Mesenchymal stem cell (in vitro differentiated cells and primary cell): ENCODE measurements around the gene USP47.

ENCODE experiments used
- DNase-seq: peaks from one replicate; pipeline ENCODE4 v3.0.0-alpha.2; 2013
- H2AFZ ChIP-seq: one replicate; pipeline ENCODE4 v1.6.1; 2013; ENCODE audit warnings: low read depth, mild to moderate bottlenecking, control low read depth, inconsistent platforms, low read length, moderate library complexity
- H2AK5ac ChIP-seq: 2 replicates; pipeline ENCODE4 v1.6.1; 2013; ENCODE audit warnings: low read length, moderate library complexity, mild to moderate bottlenecking, inconsistent platforms; ENCODE audit not compliant: severe bottlenecking
- H2BK120ac ChIP-seq: one replicate; pipeline ENCODE4 v1.6.1; 2013; ENCODE audit warnings: low read depth, mild to moderate bottlenecking, inconsistent platforms, low read length, moderate library complexity
- H2BK12ac ChIP-seq, 2 experiments: one replicate each; pipeline ENCODE4 v1.6.1; 2013; ENCODE audit warnings: inconsistent platforms in 2 of 2, low read length in 2 of 2, mild to moderate bottlenecking in 2 of 2, moderate library complexity in 2 of 2, control low read depth in 1 of 2
- H2BK15ac ChIP-seq: one replicate; pipeline ENCODE4 v1.6.1; 2013; ENCODE audit warnings: mild to moderate bottlenecking, low read depth, inconsistent platforms; ENCODE audit not compliant: poor library complexity, severe bottlenecking
- H2BK5ac ChIP-seq: 2 replicates; pipeline ENCODE4 v1.6.1; 2013; ENCODE audit warnings: low read depth, mild to moderate bottlenecking, low read length, control low read depth, inconsistent platforms; ENCODE audit not compliant: poor library complexity, severe bottlenecking
- H3K14ac ChIP-seq, 2 experiments: one replicate each; pipeline ENCODE4 v1.6.1; 2013; ENCODE audit warnings: inconsistent platforms in 2 of 2, low read length in 2 of 2, control low read depth in 1 of 2, mild to moderate bottlenecking in 1 of 2, moderate library complexity in 1 of 2
- H3K18ac ChIP-seq, 2 experiments: one replicate each; pipeline ENCODE4 v1.6.1; 2013; ENCODE audit warnings: inconsistent platforms in 2 of 2, low read length in 2 of 2, control low read depth in 1 of 2, low read depth in 1 of 2, mild to moderate bottlenecking in 1 of 2
- H3K23ac ChIP-seq, 2 experiments: one replicate each; pipeline ENCODE4 v1.6.1; 2013; ENCODE audit warnings: inconsistent platforms in 2 of 2, low read length in 2 of 2, mild to moderate bottlenecking in 2 of 2, moderate library complexity in 2 of 2, control low read depth in 1 of 2
- H3K27ac ChIP-seq: 2 replicates; pipeline ENCODE4 v1.5.1; 2013; ENCODE audit warnings: mild to moderate bottlenecking, moderate library complexity, low read length, control low read depth, inconsistent platforms; ENCODE audit not compliant: poor library complexity, severe bottlenecking
- H3K27me3 ChIP-seq, 2 experiments: 2 replicates each; pipeline versions ENCODE4 v1.6.1 to v1.7.0; 2013; ENCODE audit warnings: low read length in 2 of 2, mild to moderate bottlenecking in 2 of 2, moderate library complexity in 2 of 2, control low read depth in 1 of 2, inconsistent platforms in 1 of 2; ENCODE audit not compliant: control insufficient read depth in 1 of 2, insufficient read depth in 1 of 2
- H3K36me3 ChIP-seq, 2 experiments: 2 replicates each; pipeline versions ENCODE4 v1.6.1 to v1.7.0; 2013; ENCODE audit warnings: low read length in 2 of 2, control low read depth in 1 of 2, inconsistent platforms in 1 of 2, low read depth in 1 of 2, mild to moderate bottlenecking in 1 of 2; ENCODE audit not compliant: insufficient read depth in 2 of 2, control insufficient read depth in 1 of 2
- H3K4ac ChIP-seq, 2 experiments: one replicate each; pipeline ENCODE4 v1.6.1; 2013; ENCODE audit warnings: inconsistent platforms in 2 of 2, low read length in 2 of 2, mild to moderate bottlenecking in 2 of 2, moderate library complexity in 2 of 2, control low read depth in 1 of 2, low read depth in 1 of 2
- H3K4me1 ChIP-seq: 2 replicates; pipeline ENCODE4 v1.6.1; 2013; ENCODE audit warnings: low read depth, low read length, control low read depth; ENCODE audit not compliant: control insufficient read depth, insufficient read depth
- H3K4me2 ChIP-seq: 2 replicates; pipeline ENCODE4 v1.6.1; 2013; ENCODE audit warnings: low read length, mild to moderate bottlenecking, inconsistent platforms; ENCODE audit not compliant: poor library complexity, severe bottlenecking
- H3K4me3 ChIP-seq, 2 experiments: 2 replicates each; pipeline versions ENCODE4 v1.5.1 to v1.7.0; 2013; ENCODE audit warnings: low read length in 2 of 2, mild to moderate bottlenecking in 2 of 2, control low read depth in 1 of 2, low read depth in 1 of 2; ENCODE audit not compliant: insufficient read depth in 1 of 2
- H3K79me1 ChIP-seq: replicated peaks from 2 replicates; pipeline ENCODE4 v1.6.1; 2013; ENCODE audit warnings: mild to moderate bottlenecking, control low read depth, low read length, inconsistent platforms; ENCODE audit not compliant: poor library complexity, severe bottlenecking
- H3K9ac ChIP-seq: 2 replicates; pipeline ENCODE4 v1.7.0; 2013; ENCODE audit warnings: mild to moderate bottlenecking, low read length, moderate library complexity
- H3K9me3 ChIP-seq: 2 replicates; pipeline ENCODE4 v1.7.0; 2013; ENCODE audit warnings: mild to moderate bottlenecking, low read length; ENCODE audit not compliant: control insufficient read depth
- H4K8ac ChIP-seq: one replicate; pipeline ENCODE4 v1.6.1; 2013; ENCODE audit warnings: inconsistent platforms, mild to moderate bottlenecking, low read length, moderate library complexity
- H4K91ac ChIP-seq: one replicate; pipeline ENCODE4 v1.6.1; 2013; ENCODE audit warnings: mild to moderate bottlenecking, low read length, inconsistent platforms
- WGBS: methylation state at CpG from one replicate; pipeline ENCODE4 v1.1.7; 2013; ENCODE audit warnings: mixed read lengths; 5-methylcytosine and 5-hydroxymethylcytosine counted together

Gene USP47

DNA sequence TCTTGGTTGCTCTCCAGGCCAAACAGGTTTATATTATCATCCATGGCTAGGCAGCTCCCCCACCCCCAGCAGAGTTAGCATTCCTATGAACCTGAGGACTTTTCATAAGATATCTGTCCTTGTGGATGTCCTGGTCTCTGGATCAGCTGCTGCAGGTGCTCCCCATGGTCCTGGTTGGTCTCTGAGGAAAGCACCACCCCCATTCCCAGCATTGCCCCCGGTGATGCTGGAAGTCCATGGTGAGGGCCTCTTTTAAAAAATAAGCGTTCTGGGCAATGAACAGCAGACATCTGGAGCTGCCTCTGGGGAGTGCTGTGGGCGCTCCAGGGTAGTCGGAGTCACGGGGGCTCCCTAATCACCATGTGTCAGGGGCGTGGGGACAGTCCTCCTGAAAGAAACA, 140.1 kb downstream of the USP47 start:
- Histone ChIP-seq H2AK5ac (peak overlapping the region; percentile 22), H3K9ac (no peak overlapping the region), H2BK120ac (no peak overlapping the region), H2BK12ac (peak overlapping the region in 1 of 2 experiments; percentile 34), H2BK5ac (no peak overlapping the region), H3K9me3 (peaks cover 4% of the 10 kb centered on the region), H4K91ac (no peak overlapping the region), H3K18ac (peak overlapping the region in 1 of 2 experiments; percentile 69), H3K27me3 (no peaks in the 10 kb centered on the region), H3K79me1 (peaks cover 22% of the 10 kb centered on the region), H3K36me3 (peaks cover 0 to 32% of the 10 kb centered on the region in 2 experiments), H3K27ac (no peak overlapping the region), H3K4me2 (no peak overlapping the region), H3K4me3 (no peak overlapping the region), H3K4me1 (peaks cover 39% of the 10 kb centered on the region), H2BK15ac (no peak overlapping the region), H2AFZ (no peak overlapping the region), H3K4ac (no peak overlapping the region), H4K8ac (peak overlapping the region; percentile 20), H3K14ac (no peak overlapping the region), H3K23ac (no peak overlapping the region)
- no peak for DNase-seq
- 97% methylated on average over 6 of the region's 6 CpGs for WGBS

DNA sequence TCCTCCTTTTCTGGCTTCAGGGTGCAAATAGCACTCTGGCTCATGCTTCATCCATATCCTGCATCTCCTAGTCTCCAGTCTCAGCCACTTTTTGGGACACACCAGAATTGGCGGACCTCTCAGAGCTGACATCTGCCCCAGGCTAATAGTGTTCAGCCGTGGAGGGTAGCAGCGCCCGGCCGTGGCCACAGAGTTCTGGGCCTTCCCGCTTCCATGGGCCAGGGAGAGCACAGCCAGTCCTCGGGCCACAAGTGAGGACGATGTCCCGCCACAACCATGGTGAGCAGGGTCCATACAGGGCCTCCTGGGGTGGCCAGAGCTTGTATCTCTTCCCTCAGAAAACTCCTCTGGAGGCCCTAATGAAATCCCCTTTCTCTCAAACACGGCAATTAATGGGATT, 140.7 kb downstream of the USP47 start:
- H2BK12ac ChIP-seq = peak overlapping the region in 1 of 2 experiments; percentile 57
- peaks cover 37% of the 10 kb centered on the region for H3K4me1 ChIP-seq
- H3K27me3 ChIP-seq = no peaks in the 10 kb centered on the region
- H2BK120ac ChIP-seq = no peak overlapping the region
- no peak overlapping the region for H3K18ac ChIP-seq
- H2BK5ac ChIP-seq = no peak overlapping the region
- H3K4me2 ChIP-seq = no peak overlapping the region
- peak overlapping the region; percentile 73 for H2BK15ac ChIP-seq
- no peak overlapping the region for H3K14ac ChIP-seq
- H3K36me3 ChIP-seq = peaks cover 0 to 32% of the 10 kb centered on the region in 2 experiments
- no peak overlapping the region for H3K23ac ChIP-seq
- no peak overlapping the region for H3K27ac ChIP-seq
- no peak overlapping the region for H4K8ac ChIP-seq
- peak overlapping the region; percentile 40 for H4K91ac ChIP-seq
- peaks cover 4% of the 10 kb centered on the region for H3K9me3 ChIP-seq
- H2AFZ ChIP-seq = no peak overlapping the region
- H2AK5ac ChIP-seq = peak overlapping the region; percentile 22
- no peak overlapping the region for H3K4me3 ChIP-seq
- H3K79me1 ChIP-seq = peaks cover 22% of the 10 kb centered on the region
- DNase-seq = no peak
- H3K4ac ChIP-seq = no peak overlapping the region
- WGBS = 98% methylated on average over 10 of the region's 10 CpGs
- H3K9ac ChIP-seq = peak overlapping the region; percentile 6

DNA sequence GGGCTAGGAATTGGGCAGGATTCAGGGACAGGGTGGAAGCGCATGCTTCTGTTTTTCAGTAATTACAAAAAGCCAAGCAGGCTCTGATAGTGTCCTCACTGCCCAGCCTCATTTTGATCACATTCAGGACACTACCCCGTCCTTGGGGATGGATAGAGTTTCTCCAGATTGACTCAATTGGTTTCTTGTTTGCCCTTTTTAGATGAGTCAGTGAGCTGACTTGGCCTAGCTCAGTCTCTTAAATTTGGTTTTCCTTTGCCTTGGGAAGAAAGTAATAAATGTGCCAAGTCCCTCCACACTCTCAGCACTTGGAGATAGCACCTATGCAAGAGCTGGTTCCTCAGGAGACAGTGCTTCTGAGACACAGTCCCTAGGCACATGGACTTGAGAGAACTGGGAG, 141.2 kb downstream of the USP47 start:
- H2BK12ac ChIP-seq = no peak overlapping the region
- peaks cover 35% of the 10 kb centered on the region for H3K4me1 ChIP-seq
- DNase-seq = no peak
- no peak overlapping the region for H2AFZ ChIP-seq
- no peak overlapping the region for H2BK5ac ChIP-seq
- no peak overlapping the region for H3K27ac ChIP-seq
- no peak overlapping the region for H4K91ac ChIP-seq
- peak overlapping the region; percentile 23 for H2AK5ac ChIP-seq
- H2BK120ac ChIP-seq = no peak overlapping the region
- no peak overlapping the region for H2BK15ac ChIP-seq
- H3K27me3 ChIP-seq = no peaks in the 10 kb centered on the region
- no peak overlapping the region for H4K8ac ChIP-seq
- H3K9me3 ChIP-seq = peaks cover 4% of the 10 kb centered on the region
- peaks cover 22% of the 10 kb centered on the region for H3K79me1 ChIP-seq
- no peak overlapping the region for H3K4ac ChIP-seq
- H3K4me2 ChIP-seq = no peak overlapping the region
- no peak overlapping the region for H3K14ac ChIP-seq
- H3K23ac ChIP-seq = no peak overlapping the region
- 83% methylated on average over 1 of the region's 2 CpGs for WGBS
- no peak overlapping the region for H3K18ac ChIP-seq
- H3K36me3 ChIP-seq = peaks cover 0 to 32% of the 10 kb centered on the region in 2 experiments
- H3K9ac ChIP-seq = peak overlapping the region; percentile 6
- H3K4me3 ChIP-seq = no peak overlapping the region

DNA sequence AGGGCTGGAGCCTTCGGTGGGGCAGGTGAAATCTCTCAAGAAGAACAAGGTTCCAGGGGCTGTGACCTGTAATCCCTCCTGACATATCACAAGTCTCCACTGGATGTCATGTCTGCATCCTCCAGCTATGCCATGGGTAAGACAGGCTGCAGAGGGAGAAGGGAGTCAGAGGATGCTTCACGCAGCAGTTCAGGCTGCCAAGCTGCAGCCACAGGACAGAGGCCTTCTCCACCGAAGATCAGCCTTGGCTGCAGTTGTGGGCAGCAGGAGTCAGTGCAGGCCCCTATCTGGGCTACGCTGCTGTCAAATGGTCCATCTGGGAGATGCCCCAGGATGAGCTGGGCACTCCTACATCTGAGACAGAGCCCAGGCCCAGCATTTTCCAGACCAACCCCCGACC, 141.7 kb downstream of the USP47 start:
- DNase-seq = no peak
- no peaks in the 10 kb centered on the region for H3K27me3 ChIP-seq
- H3K79me1 ChIP-seq = peaks cover 20% of the 10 kb centered on the region
- no peak overlapping the region for H3K27ac ChIP-seq
- peak overlapping the region; percentile 52 for H4K91ac ChIP-seq
- no peak overlapping the region for H2BK120ac ChIP-seq
- H3K4me3 ChIP-seq = no peak overlapping the region
- H3K18ac ChIP-seq = peak overlapping the region in 1 of 2 experiments; percentile 54
- H3K9me3 ChIP-seq = peaks cover 4% of the 10 kb centered on the region
- no peak overlapping the region for H3K23ac ChIP-seq
- no peak overlapping the region for H2BK12ac ChIP-seq
- H3K4ac ChIP-seq = no peak overlapping the region
- 73% methylated on average over 5 of the region's 5 CpGs for WGBS
- no peak overlapping the region for H4K8ac ChIP-seq
- H3K4me2 ChIP-seq = no peak overlapping the region
- H2AFZ ChIP-seq = no peak overlapping the region
- no peak overlapping the region for H3K9ac ChIP-seq
- peak overlapping the region in 1 of 2 experiments; percentile 79 for H3K14ac ChIP-seq
- peak overlapping the region; percentile 23 for H2AK5ac ChIP-seq
- H3K36me3 ChIP-seq = peaks cover 0 to 32% of the 10 kb centered on the region in 2 experiments
- peaks cover 36% of the 10 kb centered on the region for H3K4me1 ChIP-seq
- no peak overlapping the region for H2BK15ac ChIP-seq
- no peak overlapping the region for H2BK5ac ChIP-seq
